Esophagus squamous epithelium (tissue), 5 donors: ENCODE measurements around the gene ZNF76. TPM values are rescaled to one million over a fixed set of nuclear protein-coding genes. Genes with fewer than 3 reads are reported as not detected.
A peak's percentile ranks its signal among the peaks of the same experiment; 100 is the strongest.

Source experiments
- DNase-seq: peaks from one replicate; lab custom pipeline; 2025; lab: John Stamatoyannopoulos, UW
- H3K27ac ChIP-seq, 4 donors: fragments of 200-600 bp; sonication (generic); one replicate each; pipeline ENCODE4 v1.5.1; 2016 to 2019; ENCODE audit warnings: mild to moderate bottlenecking in 1 of 4
- H3K27me3 ChIP-seq, 4 donors: fragments of 200-600 bp; sonication (generic); 1 replicate in 3 of 4; 2 replicates in 1 of 4; pipeline versions ENCODE4 v1.5.1 to v1.6.0; 2017 to 2021; ENCODE audit warnings: antibody characterized with exemption in 1 of 4
- H3K36me3 ChIP-seq, 3 donors: fragments of 200-600 bp; sonication (generic); one replicate each; pipeline ENCODE4 v1.5.1; 2016 to 2019
- H3K4me1 ChIP-seq, 3 donors: fragments of 200-600 bp; sonication (generic); one replicate each; pipeline ENCODE4 v1.5.1; 2017 to 2019
- H3K4me3 ChIP-seq, 4 donors: fragments of 200-600 bp; sonication (generic); 1 replicate in 3 of 4; 2 replicates in 1 of 4; pipeline ENCODE4 v1.5.1; 2016 to 2019; ENCODE audit warnings: mild to moderate bottlenecking in 2 of 4, moderate library complexity in 1 of 4
- H3K9me3 ChIP-seq, 3 donors: fragments of 200-600 bp; sonication (generic); one replicate each; pipeline ENCODE4 v1.5.1; 2016 to 2019
- CTCF ChIP-seq, 6 experiments: fragments of 450-650 bp in 4 of 6; fragments of 200-600 bp in 2 of 6; sonication (generic) in 2 of 6; IDR thresholded peaks; one replicate each; pipeline ENCODE4 v1.5.1; 2016 to 2019; ENCODE audit warnings: antibody characterized with exemption in 6 of 6, mild to moderate bottlenecking in 4 of 6, moderate library complexity in 4 of 6
- POLR2A ChIP-seq, 4 donors: fragments of 450-650 bp; IDR thresholded peaks; one replicate each; pipeline ENCODE4 v1.6.1; 2017; ENCODE audit warnings: antibody characterized with exemption in 4 of 4, mild to moderate bottlenecking in 4 of 4, moderate library complexity in 3 of 4
- WGBS, 2 donors: methylation state at CpG; one replicate each; pipeline ENCODE4 v1.1.5; 2018; 5-methylcytosine and 5-hydroxymethylcytosine counted together
- intact Hi-C: fragments of 100-400 bp; cut with DNase I; formaldehyde crosslinking; loops from one replicate; pipeline ENCODE4 v1.15.0; 2022
- total RNA-seq, 4 donors: library from RNA; depleted of rRNA; stranded (reverse); fragments of >200 nt; gene quantifications; one replicate each; pipeline ENCODE4 v1.1.0, GENCODE V29; 2016
- donor health status: DM: yes; HTN: yes; CAD: no.

ZNF76 gene
- total RNA-seq, 4 donors from 2014 or later, result 10.1 to 25.0 (median 10.9) TPM

GRCh38 chr6:35240838-35241801 lies 18.4 kb upstream of the ZNF76 start:
- intact Hi-C loops, result no loop called here
- H3K9me3 ChIP-seq, result no peaks in the 10 kb centered on the region
- DNase-seq, result no peak
- H3K27me3 ChIP-seq, result no peaks in the 10 kb centered on the region
- 38 to 49% methylated on average over 11 to 12 of the region's 12 CpGs for WGBS, 2 donors
- H3K4me3 ChIP-seq, result no peak overlapping the region
- peaks cover 0 to 19% (median 4%) of the 10 kb centered on the region in 3 donors for H3K4me1 ChIP-seq
- TF ChIP-seq POLR2A (IDR thresholded peaks at IDR 0.05) (no peak), CTCF (IDR thresholded peaks at IDR 0.05) (peak; percentile 82 to 97 (median 94))
- H3K27ac ChIP-seq, result peak overlapping the region in 1 of 4 donors; percentile 3
- H3K36me3 ChIP-seq, result peaks cover 0 to 13% (median 0%) of the 10 kb centered on the region in 3 donors

- 67 to 100% methylated on average over 1 of the region's 5 CpGs for WGBS, 2 donors
- H3K27me3 ChIP-seq, result no peaks in the 10 kb centered on the region
- no peak overlapping the region for H3K4me3 ChIP-seq
- no peak for TF ChIP-seq CTCF (IDR thresholded peaks at IDR 0.05)
- TF ChIP-seq POLR2A (IDR thresholded peaks at IDR 0.05), result no peak
- peaks cover 0 to 19% (median 4%) of the 10 kb centered on the region in 3 donors for H3K4me1 ChIP-seq
- no peak overlapping the region for H3K27ac ChIP-seq
- no peak for DNase-seq
- H3K36me3 ChIP-seq, result peaks cover 0 to 13% (median 0%) of the 10 kb centered on the region in 3 donors
- no peaks in the 10 kb centered on the region for H3K9me3 ChIP-seq
- intact Hi-C loops, result no loop called here
Measured at GRCh38 chr6:35242486-35242885, 17.0 kb upstream of the ZNF76 start.

GRCh38 chr6:35242906-35243305 lies 16.6 kb upstream of the ZNF76 start:
- intact Hi-C loops, result no loop called here
- Histone ChIP-seq H3K36me3 (peaks cover 0 to 13% (median 0%) of the 10 kb centered on the region in 3 donors), H3K9me3 (no peaks in the 10 kb centered on the region), H3K4me1 (peaks cover 0 to 19% (median 4%) of the 10 kb centered on the region in 3 donors), H3K27ac (no peak overlapping the region), H3K4me3 (no peak overlapping the region), H3K27me3 (no peaks in the 10 kb centered on the region)
- WGBS, 2 donors, result 78% methylated on average over 4 of the region's 13 CpGs; no CpG with 5 or more reads in 1 of the 2 donors
- DNase-seq, result no peak
- TF ChIP-seq CTCF (IDR thresholded peaks at IDR 0.05) (no peak), POLR2A (IDR thresholded peaks at IDR 0.05) (no peak)

- WGBS, 2 donors, result 0 to 70% methylated on average over 1 to 2 of the region's 17 CpGs
- H3K27ac ChIP-seq, result no peak overlapping the region
- peaks cover 0 to 19% (median 4%) of the 10 kb centered on the region in 3 donors for H3K4me1 ChIP-seq
- intact Hi-C loops, result no loop called here
- peaks cover 0 to 13% (median 0%) of the 10 kb centered on the region in 3 donors for H3K36me3 ChIP-seq
- no peaks in the 10 kb centered on the region for H3K9me3 ChIP-seq
- no peak overlapping the region for H3K4me3 ChIP-seq
- DNase-seq, result no peak
- H3K27me3 ChIP-seq, result no peaks in the 10 kb centered on the region
- TF ChIP-seq CTCF (IDR thresholded peaks at IDR 0.05) (no peak), POLR2A (IDR thresholded peaks at IDR 0.05) (no peak)
Measured at GRCh38 chr6:35243386-35243958, 16.1 kb upstream of the ZNF76 start.

GRCh38 chr6:35244551-35244950 lies 15.0 kb upstream of the ZNF76 start:
- 95 to 98% methylated on average over 7 of the region's 7 CpGs for WGBS, 2 donors
- Histone ChIP-seq H3K27ac (no peak overlapping the region), H3K4me1 (peaks cover 0 to 8% (median 4%) of the 10 kb centered on the region in 3 donors), H3K9me3 (no peaks in the 10 kb centered on the region), H3K4me3 (no peak overlapping the region), H3K36me3 (peaks cover 0 to 13% (median 0%) of the 10 kb centered on the region in 3 donors), H3K27me3 (no peaks in the 10 kb centered on the region)
- DNase-seq, result no peak
- intact Hi-C loops, result no loop called here
- no peak for TF ChIP-seq CTCF (IDR thresholded peaks at IDR 0.05)
